Thoracic aorta (tissue), 2 donors: Measurements from ENCODE around the gene HDAC7. TPM values are rescaled to one million over a fixed set of nuclear protein-coding genes. Genes with fewer than 3 reads are reported as not detected.
A peak's percentile ranks its signal among the peaks of the same experiment; 100 is the strongest.

Experiments
- ATAC-seq: fragments of 150-250 bp; one replicate; pipeline ENCODE4 v1.8.0; 2017; ENCODE audit warnings: low read depth; ENCODE audit not compliant: insufficient number of reproducible peaks, low FRiP score
- DNase-seq: peaks from one replicate; pipeline ENCODE4 v3.0.0-alpha.2; 2020; ENCODE audit warnings: low spot score
- H3K27ac ChIP-seq, 2 donors: fragments of 200-600 bp; sonication (generic); 1 replicate in 1 of 2; 2 replicates in 1 of 2; pipeline ENCODE4 v1.5.1; 2016; ENCODE audit warnings: mild to moderate bottlenecking in 2 of 2, moderate library complexity in 2 of 2
- H3K27me3 ChIP-seq: fragments of 200-600 bp; sonication (generic); replicated peaks from 2 replicates; pipeline ENCODE4 v1.6.0; 2016; ENCODE audit warnings: mild to moderate bottlenecking; ENCODE audit not compliant: insufficient read depth
- H3K36me3 ChIP-seq: fragments of 200-600 bp; sonication (generic); one replicate; pipeline ENCODE4 v1.5.1; 2016
- H3K4me1 ChIP-seq, 2 donors: fragments of 200-600 bp; sonication (generic); 1 replicate in 1 of 2; 2 replicates in 1 of 2; pipeline versions ENCODE4 v1.5.1 to v1.6.0; 2016; ENCODE audit warnings: low read depth in 2 of 2, mild to moderate bottlenecking in 1 of 2; ENCODE audit not compliant: control insufficient read depth in 1 of 2
- H3K4me3 ChIP-seq: fragments of 200-600 bp; sonication (generic); 2 replicates; pipeline ENCODE4 v1.5.1; 2016; ENCODE audit warnings: mild to moderate bottlenecking
- H3K9me3 ChIP-seq: fragments of 200-600 bp; sonication (generic); 2 replicates; pipeline ENCODE4 v1.5.1; 2016
- total RNA-seq, 2 donors: library from RNA; depleted of rRNA; stranded (reverse); fragments of >200 nt; gene quantifications; one replicate each; pipeline versions ENCODE4 v1.1.0 to v1.2.3, GENCODE V29; 2016
- TF ChIP-seq, protein P1 (sequence below): fragments of 200-600 bp; sonication (generic); IDR thresholded peaks from one replicate; pipeline ENCODE4 v1.5.1; 2019; ENCODE audit warnings: antibody characterized with exemption

The HDAC7 gene
- total RNA-seq, 2 donors from 2014 or later: 77.8 to 112 TPM

DNA sequence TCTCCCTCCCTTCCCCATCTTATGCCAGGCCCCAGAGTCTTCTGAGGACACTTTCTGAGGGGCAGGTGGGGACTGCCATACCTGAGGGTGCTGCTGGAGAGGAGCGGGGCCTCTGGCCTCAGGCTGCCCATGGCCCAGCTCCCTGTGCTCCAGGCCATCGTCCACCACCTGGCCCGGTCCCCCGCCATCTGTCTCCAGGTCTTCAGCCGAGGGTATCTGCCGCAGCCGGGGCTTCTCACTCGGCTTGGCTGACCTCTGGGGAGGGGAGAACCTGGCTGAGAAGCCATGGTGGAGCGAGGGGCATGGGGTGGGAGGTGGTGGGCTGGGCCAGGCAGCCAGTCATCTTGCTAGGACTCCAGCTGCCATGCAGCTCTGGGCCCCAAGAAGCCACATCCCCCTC is 25.0 kb downstream of the HDAC7 start:
- H3K9me3 ChIP-seq: no peaks in the 10 kb centered on the region
- TF ChIP-seq, protein P1, sequence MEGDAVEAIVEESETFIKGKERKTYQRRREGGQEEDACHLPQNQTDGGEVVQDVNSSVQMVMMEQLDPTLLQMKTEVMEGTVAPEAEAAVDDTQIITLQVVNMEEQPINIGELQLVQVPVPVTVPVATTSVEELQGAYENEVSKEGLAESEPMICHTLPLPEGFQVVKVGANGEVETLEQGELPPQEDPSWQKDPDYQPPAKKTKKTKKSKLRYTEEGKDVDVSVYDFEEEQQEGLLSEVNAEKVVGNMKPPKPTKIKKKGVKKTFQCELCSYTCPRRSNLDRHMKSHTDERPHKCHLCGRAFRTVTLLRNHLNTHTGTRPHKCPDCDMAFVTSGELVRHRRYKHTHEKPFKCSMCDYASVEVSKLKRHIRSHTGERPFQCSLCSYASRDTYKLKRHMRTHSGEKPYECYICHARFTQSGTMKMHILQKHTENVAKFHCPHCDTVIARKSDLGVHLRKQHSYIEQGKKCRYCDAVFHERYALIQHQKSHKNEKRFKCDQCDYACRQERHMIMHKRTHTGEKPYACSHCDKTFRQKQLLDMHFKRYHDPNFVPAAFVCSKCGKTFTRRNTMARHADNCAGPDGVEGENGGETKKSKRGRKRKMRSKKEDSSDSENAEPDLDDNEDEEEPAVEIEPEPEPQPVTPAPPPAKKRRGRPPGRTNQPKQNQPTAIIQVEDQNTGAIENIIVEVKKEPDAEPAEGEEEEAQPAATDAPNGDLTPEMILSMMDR: no peak
- DNase-seq (no peak), ATAC-seq (no peak)
- H3K27ac ChIP-seq: peak overlapping the region in 1 of 2 donors; percentile 38
- H3K4me3 ChIP-seq: no peak overlapping the region
- no peaks in the 10 kb centered on the region for H3K27me3 ChIP-seq
- peaks cover 7 to 28% of the 10 kb centered on the region in 2 donors for H3K4me1 ChIP-seq
- peaks cover 82% of the 10 kb centered on the region for H3K36me3 ChIP-seq

DNA sequence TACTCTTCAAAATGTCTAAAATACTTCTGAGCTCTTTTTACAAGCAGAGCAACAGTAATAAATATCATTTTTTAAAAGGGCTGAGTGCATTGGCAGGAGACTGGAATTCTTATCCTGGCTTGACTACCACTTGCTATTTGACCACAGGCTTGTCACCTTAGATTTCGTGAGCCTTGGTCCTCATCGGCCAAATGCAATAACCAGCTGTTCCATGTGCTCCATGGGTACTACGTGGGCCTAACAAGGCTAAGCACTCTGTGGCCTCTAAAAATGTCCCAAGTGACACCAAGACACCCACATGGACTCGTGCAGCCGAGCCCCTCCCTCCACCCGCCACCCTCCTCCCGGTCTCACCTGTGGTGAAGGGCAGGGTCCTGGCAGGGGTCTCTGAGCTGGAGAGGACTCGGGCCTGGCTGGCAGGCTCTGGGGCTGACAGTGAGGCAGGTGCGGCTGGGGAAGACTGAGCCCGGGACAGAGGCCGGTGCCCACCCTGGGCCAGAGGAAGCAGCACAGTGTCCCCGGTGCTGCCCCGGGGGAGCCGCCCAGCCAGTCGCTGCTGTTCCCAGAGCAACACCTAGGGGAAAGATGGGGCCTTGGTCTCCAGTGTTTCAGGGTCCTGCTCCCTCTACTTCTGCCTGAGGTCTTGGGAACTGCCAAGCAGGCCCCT is 26.6 kb downstream of the HDAC7 start:
- peak overlapping the region; percentile 34 to 41 for H3K27ac ChIP-seq
- DNase-seq: no peak
- H3K27me3 ChIP-seq: no peaks in the 10 kb centered on the region
- ATAC-seq: no peak
- peaks cover 0 to 13% of the 10 kb centered on the region in 2 donors for H3K4me1 ChIP-seq
- no peaks in the 10 kb centered on the region for H3K9me3 ChIP-seq
- no peak overlapping the region for H3K4me3 ChIP-seq
- TF ChIP-seq, protein P1: no peak
- H3K36me3 ChIP-seq: peaks cover 90% of the 10 kb centered on the region

DNA sequence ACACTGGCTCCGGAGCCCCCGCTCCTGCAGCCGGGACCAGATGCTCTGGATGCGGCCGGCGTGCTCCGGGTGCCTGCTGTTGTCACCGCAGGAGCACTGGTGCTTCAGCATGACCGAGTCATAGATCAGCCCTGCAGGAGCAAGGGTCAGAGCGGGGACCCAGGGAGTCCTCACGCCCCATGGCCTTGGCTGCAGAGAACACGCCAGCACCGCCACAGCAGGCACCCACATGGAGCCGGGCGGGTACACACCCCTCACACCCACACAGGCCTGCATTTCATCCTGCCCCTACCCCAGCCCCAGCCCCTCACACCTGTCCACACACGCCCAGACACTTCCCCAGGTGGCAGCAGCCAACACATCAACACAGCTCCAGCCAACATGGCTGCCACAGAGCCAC is 27.8 kb downstream of the HDAC7 start:
- Histone ChIP-seq H3K4me1 (peaks cover 0 to 11% of the 10 kb centered on the region in 2 donors), H3K36me3 (peaks cover 94% of the 10 kb centered on the region), H3K9me3 (no peaks in the 10 kb centered on the region), H3K4me3 (no peak overlapping the region), H3K27me3 (no peaks in the 10 kb centered on the region), H3K27ac (peak overlapping the region; percentile 23 to 41)
- DNase-seq (no peak), ATAC-seq (no peak)
- TF ChIP-seq, protein P1: no peak

DNA sequence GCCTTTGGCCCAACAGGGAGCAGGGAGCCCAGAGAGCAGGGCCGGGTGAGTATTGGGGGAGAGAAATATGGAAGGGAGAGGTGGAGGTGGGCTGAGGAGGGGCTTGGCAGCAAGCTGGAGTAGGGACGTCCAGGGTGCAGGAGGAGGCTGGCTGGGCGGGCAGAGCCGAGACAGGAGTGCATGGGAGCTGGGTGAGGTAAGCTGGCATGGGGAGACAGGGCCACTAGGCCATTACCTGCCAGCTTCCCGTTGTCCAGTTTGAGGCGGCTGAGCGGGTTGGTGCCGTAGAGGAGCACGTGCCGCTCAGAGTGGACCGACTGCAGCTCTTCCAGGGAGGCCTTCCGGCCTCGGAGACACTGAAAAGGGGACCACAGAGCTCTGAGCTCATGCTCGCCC is 28.4 kb downstream of the HDAC7 start:
- H3K4me1 ChIP-seq: peaks cover 0 to 11% of the 10 kb centered on the region in 2 donors
- H3K27me3 ChIP-seq: no peaks in the 10 kb centered on the region
- H3K4me3 ChIP-seq: no peak overlapping the region
- TF ChIP-seq, protein P1: no peak
- H3K27ac ChIP-seq: peak overlapping the region in 1 of 2 donors; percentile 38
- DNase-seq (no peak), ATAC-seq (no peak)
- no peaks in the 10 kb centered on the region for H3K9me3 ChIP-seq
- H3K36me3 ChIP-seq: peaks cover 92% of the 10 kb centered on the region

DNA sequence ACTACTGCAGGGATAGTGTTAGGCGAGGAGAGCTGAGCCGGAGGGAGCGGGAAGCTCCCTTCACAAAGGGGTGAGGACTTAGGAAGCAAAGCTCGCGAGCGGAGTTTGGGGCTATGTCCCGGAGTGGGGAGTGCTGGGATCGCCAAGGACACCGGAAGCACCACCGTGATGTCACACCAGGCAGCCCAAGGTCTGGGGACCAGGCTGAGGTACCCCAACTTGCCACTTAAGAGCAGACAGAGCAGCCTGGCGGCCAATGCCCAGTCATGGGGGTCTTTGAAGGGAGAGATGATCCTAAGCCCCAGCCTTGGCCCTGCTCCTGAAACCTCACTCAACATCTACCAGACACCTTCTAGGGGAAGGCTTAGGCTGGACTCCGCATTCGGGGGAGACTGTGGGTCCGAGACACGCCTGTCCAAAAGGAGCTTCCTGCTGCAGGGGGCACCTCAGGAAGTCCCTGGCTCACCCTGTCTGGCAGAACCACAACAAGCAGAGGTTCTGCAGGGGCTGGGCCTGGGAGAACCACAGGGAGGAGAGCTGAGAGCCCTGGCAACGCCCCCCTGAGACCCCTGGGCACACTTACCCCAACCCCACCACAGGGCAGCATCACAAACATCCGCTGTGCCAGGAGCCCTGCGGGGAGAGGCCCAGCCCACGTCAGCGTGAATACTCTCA is 28.9 kb downstream of the HDAC7 start:
- Histone ChIP-seq H3K4me3 (no peak overlapping the region), H3K27me3 (no peaks in the 10 kb centered on the region), H3K9me3 (no peaks in the 10 kb centered on the region), H3K27ac (peak overlapping the region in 1 of 2 donors; percentile 38), H3K36me3 (peaks cover 93% of the 10 kb centered on the region), H3K4me1 (peaks cover 0 to 11% of the 10 kb centered on the region in 2 donors)
- TF ChIP-seq, protein P1: no peak
- ATAC-seq (no peak), DNase-seq (no peak)
